Vagina (tissue), 2 donors: Measurements from ENCODE around the gene GTF3C4. TPM values are rescaled to one million over a fixed set of nuclear protein-coding genes. Genes with fewer than 3 reads are reported as not detected.

Source experiments
- DNase-seq, 2 donors: peaks; one replicate each; pipeline ENCODE4 v3.0.0-alpha.2; 2017; ENCODE audit errors: extremely low spot score in 2 of 2
- H3K27ac ChIP-seq: fragments of 200-600 bp; sonication (generic); one replicate; pipeline ENCODE4 v1.5.1; 2019
- H3K27me3 ChIP-seq: fragments of 200-600 bp; sonication (generic); one replicate; pipeline ENCODE4 v1.5.1; 2019
- H3K36me3 ChIP-seq, 2 donors: fragments of 200-600 bp; sonication (generic); one replicate each; pipeline ENCODE4 v1.5.1; 2017 to 2019
- H3K4me1 ChIP-seq: fragments of 200-600 bp; sonication (generic); one replicate; pipeline ENCODE4 v1.5.1; 2019
- H3K4me3 ChIP-seq, 2 donors: fragments of 200-600 bp; sonication (generic); 1 replicate in 1 of 2; 2 replicates in 1 of 2; pipeline ENCODE4 v1.5.1; 2016 to 2019
- H3K9me3 ChIP-seq: fragments of 200-600 bp; sonication (generic); one replicate; pipeline ENCODE4 v1.5.1; 2019
- CTCF ChIP-seq, 3 experiments: fragments of 450-650 bp in 2 of 3; fragments of 200-600 bp in 1 of 3; sonication (generic) in 1 of 3; IDR thresholded peaks; one replicate each; pipeline ENCODE4 v1.5.1; 2017 to 2019; ENCODE audit warnings: antibody characterized with exemption in 3 of 3, mild to moderate bottlenecking in 2 of 3, moderate library complexity in 2 of 3
- POLR2A ChIP-seq, 2 donors: fragments of 450-650 bp; IDR thresholded peaks; one replicate each; pipeline ENCODE4 v1.6.1; 2017; ENCODE audit warnings: antibody characterized with exemption in 2 of 2, mild to moderate bottlenecking in 2 of 2, moderate library complexity in 2 of 2
- POLR2AphosphoS5 ChIP-seq, 2 donors: sonication (generic); formaldehyde crosslinking; IDR thresholded peaks; one replicate each; pipeline ENCODE4 v1.9.0; 2017; ENCODE audit warnings: antibody characterized with exemption in 2 of 2, mild to moderate bottlenecking in 2 of 2, low read depth in 1 of 2; ENCODE audit not compliant: insufficient read depth in 1 of 2
- intact Hi-C: fragments of 100-400 bp; cut with DNase I; formaldehyde crosslinking; loops from one replicate; pipeline ENCODE4 v1.15.1; 2023
- total RNA-seq: library from RNA; depleted of rRNA; stranded (reverse); fragments of >200 nt; gene quantifications from one replicate; pipeline ENCODE4 v1.2.3, GENCODE V29; 2016

Gene GTF3C4
- total RNA-seq, 1 donor from 2014 or later = 8.8 TPM

- intact Hi-C loops = loop anchor here (10.0 kb wide), 1 partner anchor 201 kb away; the partner anchor contains the start of genes AK8 and SPACA9
- H3K4me1 ChIP-seq = peaks cover 53% of the 10 kb centered on the region
Measured at GRCh38 chr9:132673355-132673754, 3.1 kb downstream of the GTF3C4 start.

GRCh38 chr9:132674485-132674884, 4.2 kb downstream of the GTF3C4 start:
- Histone ChIP-seq H3K27me3 (no peaks in the 10 kb centered on the region), H3K4me3 (no peak overlapping the region), H3K9me3 (no peaks in the 10 kb centered on the region), H3K27ac (no peak overlapping the region), H3K36me3 (peaks cover 0 to 17% of the 10 kb centered on the region in 2 donors), H3K4me1 (peaks cover 42% of the 10 kb centered on the region)
- TF ChIP-seq POLR2AphosphoS5 (IDR thresholded peaks at IDR 0.05; ENCODE audit: insufficient read depth in 1 of 2, low read depth in 1 of 2) (no peak), CTCF (IDR thresholded peaks at IDR 0.05) (no peak), POLR2A (IDR thresholded peaks at IDR 0.05) (no peak)
- no peak for DNase-seq
- intact Hi-C loops = loop anchor here (10.0 kb wide), 1 partner anchor 200 kb away; the partner anchor contains the start of genes AK8 and SPACA9

More at GRCh38 chr9:132673355-132673754, 3.1 kb downstream of the GTF3C4 start:
- no peaks in the 10 kb centered on the region for H3K27me3 ChIP-seq
- peaks cover 0 to 6% of the 10 kb centered on the region in 2 donors for H3K36me3 ChIP-seq
- TF ChIP-seq POLR2A (IDR thresholded peaks at IDR 0.05) (no peak), POLR2AphosphoS5 (IDR thresholded peaks at IDR 0.05; ENCODE audit: insufficient read depth in 1 of 2, low read depth in 1 of 2) (no peak), CTCF (IDR thresholded peaks at IDR 0.05) (no peak)
- H3K27ac ChIP-seq = no peak overlapping the region
- no peaks in the 10 kb centered on the region for H3K9me3 ChIP-seq
- H3K4me3 ChIP-seq = no peak overlapping the region
- no peak for DNase-seq

- intact Hi-C loops = loop anchor here (10.0 kb wide), 1 partner anchor 197 kb away; the partner anchor contains the start of genes AK8 and SPACA9
- H3K27me3 ChIP-seq = no peaks in the 10 kb centered on the region
- DNase-seq = no peak
- no peaks in the 10 kb centered on the region for H3K9me3 ChIP-seq
- peaks cover 0 to 37% of the 10 kb centered on the region in 2 donors for H3K36me3 ChIP-seq
- no peak overlapping the region for H3K27ac ChIP-seq
- TF ChIP-seq POLR2A (IDR thresholded peaks at IDR 0.05) (no peak), CTCF (IDR thresholded peaks at IDR 0.05) (no peak), POLR2AphosphoS5 (IDR thresholded peaks at IDR 0.05; ENCODE audit: insufficient read depth in 1 of 2, low read depth in 1 of 2) (no peak)
- no peak overlapping the region for H3K4me3 ChIP-seq
- peaks cover 20% of the 10 kb centered on the region for H3K4me1 ChIP-seq
Measured at GRCh38 chr9:132677976-132678375, 7.7 kb downstream of the GTF3C4 start.

- peaks cover 0 to 56% of the 10 kb centered on the region in 2 donors for H3K36me3 ChIP-seq
- intact Hi-C loops = loop anchor here (10.0 kb wide), 1 partner anchor 195 kb away; the partner anchor contains the start of genes AK8 and SPACA9
Measured at GRCh38 chr9:132679946-132680625, 9.8 kb downstream of the GTF3C4 start.

More at GRCh38 chr9:132679946-132680625, 9.8 kb downstream of the GTF3C4 start:
- H3K4me3 ChIP-seq = no peak overlapping the region
- H3K27ac ChIP-seq = no peak overlapping the region
- DNase-seq = no peak
- no peaks in the 10 kb centered on the region for H3K27me3 ChIP-seq
- no peaks in the 10 kb centered on the region for H3K9me3 ChIP-seq
- TF ChIP-seq POLR2AphosphoS5 (IDR thresholded peaks at IDR 0.05; ENCODE audit: insufficient read depth in 1 of 2, low read depth in 1 of 2) = no peak
- no peak for TF ChIP-seq POLR2A (IDR thresholded peaks at IDR 0.05)
- TF ChIP-seq CTCF (IDR thresholded peaks at IDR 0.05) = no peak
- peaks cover 7% of the 10 kb centered on the region for H3K4me1 ChIP-seq
